K562 (cell line): Measurements from ENCODE around the gene ZBTB25. TPM values are rescaled to one million over a fixed set of nuclear protein-coding genes. Genes with fewer than 3 reads are reported as not detected.

ENCODE experiments used
- ATAC-seq: fragments of 200-7000 bp; cut with Tn5 transposase; 3 replicates; pipeline ENCODE4 v1.9.1; 2020; ENCODE audit warnings: moderate library complexity
- BruUV-seq: library from RNA; stranded (reverse); fragments of 400-500 nt; replicated peaks from 2 replicates; lab custom pipeline; 2021; lab: Mats Ljungman, UMichigan
- CTCF ChIA-PET: fragments of 300-600 bp; formaldehyde crosslinking; extraction: SDS; loops from one replicate; lab custom pipeline; 2021; ENCODE audit warnings: low intra/inter-chr PET ratio; lab: Yijun Ruan, JAX
- POLR2A ChIA-PET: fragments of 300-600, 350-650 bp; sonication (Branson Sonifier 250); formaldehyde crosslinking; extraction: SDS; loops from one replicate; lab custom pipeline; 2021; ENCODE audit warnings: antibody characterized with exemption, inconsistent platforms; lab: Yijun Ruan, JAX
- DNase-seq, 4 experiments: peaks; one replicate each; pipeline versions ENCODE4 v3.0.0 to v3.0.0-alpha.2; 2011 to 2018; ENCODE audit warnings: low spot score in 3 of 4, mixed read lengths in 3 of 4; ENCODE audit errors: extremely low read depth in 1 of 4
- FAIRE-seq: peaks from 2 replicates; lab custom pipeline; 2011; peaks lifted over from hg19 to GRCh38; lab: Jason Lieb, UNC
- H2AFZ ChIP-seq: 2 replicates; pipeline ENCODE4 v1.6.0; 2011; ENCODE audit warnings: low read depth, low read length, control low read depth, inconsistent platforms
- H3K27ac ChIP-seq: fragments of 200-600 bp; 3 replicates; pipeline ENCODE4 v1.8.0; 2011; ENCODE audit warnings: low read depth, mild to moderate bottlenecking, control low read depth, inconsistent platforms, low read length, moderate library complexity, mixed read lengths; ENCODE audit errors: extremely low read depth
- H3K27me3 ChIP-seq, 2 experiments: fragments of 300-600 bp in 1 of 2; 2 replicates in 1 of 2; 3 replicates in 1 of 2; pipeline versions ENCODE4 v1.6.0 to v1.8.0; 2011; ENCODE audit warnings: inconsistent platforms in 2 of 2, low read length in 2 of 2, mild to moderate bottlenecking in 1 of 2, mixed read lengths in 1 of 2, moderate library complexity in 1 of 2; ENCODE audit not compliant: control insufficient read depth in 2 of 2, insufficient read depth in 2 of 2
- H3K36me3 ChIP-seq: fragments of 300-600 bp; 3 replicates; pipeline ENCODE4 v1.8.0; 2011; ENCODE audit warnings: mild to moderate bottlenecking, low read length, inconsistent platforms; ENCODE audit not compliant: control insufficient read depth, insufficient read depth
- H3K4me1 ChIP-seq, 2 experiments: fragments of 200-600 bp in 1 of 2; replicated peaks in 1 of 2; 2 replicates in 1 of 2; 3 replicates in 1 of 2; pipeline versions ENCODE4 v1.5.1 to v1.8.0; 2011; ENCODE audit warnings: inconsistent platforms in 2 of 2, low read length in 2 of 2, mild to moderate bottlenecking in 1 of 2, mixed read lengths in 1 of 2, moderate library complexity in 1 of 2; ENCODE audit not compliant: control insufficient read depth in 2 of 2, insufficient read depth in 2 of 2
- H3K4me2 ChIP-seq: 2 replicates; pipeline ENCODE4 v1.6.1; 2011; ENCODE audit warnings: low read length, control low read depth, inconsistent platforms, mixed read lengths; ENCODE audit not compliant: insufficient read depth
- H3K4me3 ChIP-seq: fragments of 200-600 bp; sonication (generic), shearing (Covaris generic); 2 replicates; pipeline ENCODE4 v1.5.1; 2016; ENCODE audit warnings: control low read depth, inconsistent platforms
- H3K79me2 ChIP-seq: fragments of 200-600 bp; 3 replicates; pipeline ENCODE4 v1.8.0; 2011; ENCODE audit warnings: low read length, inconsistent platforms; ENCODE audit not compliant: control insufficient read depth, insufficient read depth
- H3K9ac ChIP-seq, 2 experiments: 2 replicates each; pipeline versions ENCODE4 v1.6.0 to v1.6.1; 2011; ENCODE audit warnings: low read depth in 2 of 2, low read length in 2 of 2, control low read depth in 1 of 2, inconsistent platforms in 1 of 2, mild to moderate bottlenecking in 1 of 2, mixed read lengths in 1 of 2; ENCODE audit not compliant: insufficient read depth in 1 of 2
- H3K9me1 ChIP-seq: one replicate; pipeline ENCODE4 v1.6.0; 2011; ENCODE audit warnings: inconsistent platforms, mild to moderate bottlenecking, low read length, moderate library complexity; ENCODE audit not compliant: control insufficient read depth, insufficient read depth
- H3K9me3 ChIP-seq: replicated peaks from 2 replicates; pipeline ENCODE4 v1.5.1; 2011; ENCODE audit warnings: low read depth, low read length, inconsistent platforms; ENCODE audit not compliant: control insufficient read depth, insufficient read depth
- H4K20me1 ChIP-seq: replicated peaks from 2 replicates; pipeline ENCODE4 v1.6.1; 2011; ENCODE audit warnings: low read length, inconsistent platforms, mixed read lengths; ENCODE audit not compliant: control insufficient read depth, insufficient read depth
- CEBPB ChIP-seq: fragments of 450-650 bp; IDR thresholded peaks from 2 replicates; pipeline ENCODE4 v1.6.1; 2016; ENCODE audit warnings: missing genetic modification characterization, missing compliant biosample characterization
- CEBPG ChIP-seq, 3 experiments: fragments of 200-800 bp in 1 of 3; sonication (Bioruptor generic) in 1 of 3; sonication (generic) in 1 of 3; formaldehyde crosslinking in 1 of 3; IDR thresholded peaks in 2 of 3; conservative IDR thresholded peaks in 1 of 3; 2 replicates each; pipeline versions ENCODE4 v1.6.1 to v1.8.0; 2016 to 2022; ENCODE audit warnings: missing compliant biosample characterization in 2 of 3, missing genetic modification characterization in 2 of 3, mild to moderate bottlenecking in 1 of 3, missing genetic modification reagents in 1 of 3
- CHD2 ChIP-seq: IDR thresholded peaks from 2 replicates; pipeline ENCODE4 v1.6.1; 2011; ENCODE audit warnings: low read depth, low read length
- EGR1 ChIP-seq: fragments of 450-650 bp; conservative IDR thresholded peaks from 2 replicates; pipeline ENCODE4 v1.6.1; 2017; ENCODE audit warnings: mild to moderate bottlenecking
- GATA2 ChIP-seq: sonication (generic); formaldehyde crosslinking; IDR thresholded peaks from 2 replicates; pipeline ENCODE4 v1.4.0; 2020; ENCODE audit warnings: mild to moderate bottlenecking, missing genetic modification reagents
- HOMEZ ChIP-seq: fragments of 250-450 bp; sonication (Bioruptor Pico); IDR thresholded peaks from 2 replicates; pipeline ENCODE4 v1.4.0; 2020; ENCODE audit warnings: mild to moderate bottlenecking, moderate library complexity
- KDM5B ChIP-seq: fragments of 200-600 bp; sonication (generic); IDR thresholded peaks from 2 replicates; pipeline ENCODE4 v1.6.1; 2012; ENCODE audit warnings: low read depth, mild to moderate bottlenecking, moderate library complexity, low read length, control low read depth, inconsistent platforms; ENCODE audit not compliant: insufficient replicate concordance
- SMARCA4 ChIP-seq: fragments of 450-650 bp; IDR thresholded peaks from 2 replicates; pipeline ENCODE4 v1.6.1; 2016
- SP2 ChIP-seq: IDR thresholded peaks from 2 replicates; pipeline ENCODE4 v1.6.1; 2011; ENCODE audit warnings: mild to moderate bottlenecking, low read depth, low read length, moderate library complexity; ENCODE audit not compliant: poor library complexity, severe bottlenecking; ENCODE audit errors: extremely low read depth
- ZBTB17 ChIP-seq: fragments of 450-650 bp; formaldehyde crosslinking; IDR thresholded peaks from 2 replicates; pipeline ENCODE4 v1.4.0; 2020; ENCODE audit warnings: mild to moderate bottlenecking
- ZNF431 ChIP-seq: sonication (generic); formaldehyde crosslinking; IDR thresholded peaks from 2 replicates; pipeline ENCODE4 v1.8.0; 2022; ENCODE audit warnings: mild to moderate bottlenecking, missing genetic modification reagents
- WGBS: fragments of 100-300 bp; shearing (Covaris generic); methylation state at CpG from one replicate; pipeline ENCODE4 v1.1.6; 2016; ENCODE audit warnings: low coverage, mixed read lengths; ENCODE audit not compliant: insufficient coverage; ENCODE audit errors: missing lambda C conversion rate; 5-methylcytosine and 5-hydroxymethylcytosine counted together
- in situ Hi-C: fragments of 300-500 bp; cut with MboI; formaldehyde crosslinking; loops from 4 replicates; pipeline ENCODE4 v1.15.0; 2018; ENCODE audit warnings: inconsistent platforms, mixed read lengths
- intact Hi-C: fragments of 100-400 bp; cut with micrococcal nuclease; formaldehyde crosslinking; loops from 2 replicates; pipeline ENCODE4 v1.14.2; 2022
- polyA plus RNA-seq, 8 experiments: library from polyadenylated mRNA; depleted of rRNA in 4 of 8; stranded (reverse) in 5 of 8; unstranded in 3 of 8; fragments of >200 nt; fragmentation: Nextera tagmentation in 2 of 8; fragmentation: Illumina TruSeq in 1 of 8; extraction: Ambion mirVana in 2 of 8; extraction: Trizol in 1 of 8; gene quantifications; 2 replicates each; pipeline versions ENCODE4 v1.2.1 to v1.2.3, GENCODE V29; 2011 to 2014; ENCODE audit warnings: inconsistent platforms in 1 of 8, missing spikeins in 1 of 8
- total RNA-seq, 7 experiments: library from RNA; depleted of rRNA in 6 of 7; stranded (reverse); fragments of >200 nt in 6 of 7; fragmentation: Illumina TruSeq in 2 of 7; extraction: Trizol in 2 of 7; gene quantifications; 2 replicates each; pipeline versions ENCODE4 v1.2.1 to v1.2.3, GENCODE V29; 2011 to 2021; ENCODE audit warnings: low replicate concordance in 1 of 7
- TF ChIP-seq, protein P1 (sequence below): fragments of 450-650 bp; IDR thresholded peaks from 2 replicates; pipeline ENCODE4 v1.6.1; 2016; ENCODE audit warnings: borderline replicate concordance

Gene ZBTB25
- total and polyA plus RNA-seq, 9 of the 15 experiments (the other 6 are each of a cell fraction or from before 2014, with no cell fraction given), result 0.61 to 3.9 (median 2.3) TPM

GRCh38 chr14:64465831-64466554, 37.6 kb downstream of the ZBTB25 start:
- intact Hi-C loops (loop anchor here (5.0 kb wide), 1 partner anchor 41 kb away; no protein-coding TSS in a partner anchor), in situ Hi-C loops (loop anchor here (10.0 kb wide), 1 partner anchor 121 kb away; no protein-coding TSS in a partner anchor)
- FAIRE-seq (peak; percentile 62), DNase-seq (peak in 2 of 4 experiments; percentile 10 to 24), ATAC-seq (peak; percentile 58)
- H3K4me1 ChIP-seq, result peaks cover 8 to 9% of the 10 kb centered on the region in 2 experiments; a peak in 4 of 5 replicates
- WGBS, result 17% methylated on average over 12 of the region's 15 CpGs
- no peak overlapping the region for H3K27ac ChIP-seq
- no TSS peak for BruUV-seq
- H3K27me3 ChIP-seq, result no peaks in the 10 kb centered on the region
- POLR2A ChIA-PET, result interaction anchor here (0.6 to 1.4 kb wide), 6 partner anchors 10 to 673 kb away, joined by 3 to 4 read pairs (median 3); no protein-coding TSS in a partner anchor
- H2AFZ ChIP-seq, result peak overlapping the region; percentile 62
- H3K9me3 ChIP-seq, result no peaks in the 10 kb centered on the region
- H3K9me1 ChIP-seq, result no peaks in the 10 kb centered on the region
- no peaks in the 10 kb centered on the region; the same call in 1 of the 2 replicates for H4K20me1 ChIP-seq
- H3K79me2 ChIP-seq, result no peaks in the 10 kb centered on the region
- peak overlapping the region; percentile 30 to 90; a peak in 3 of 4 replicates for H3K9ac ChIP-seq
- H3K4me3 ChIP-seq, result peak overlapping the region; percentile 57
- TF ChIP-seq CEBPG (CRISPR knock-in tag; IDR thresholded peaks at IDR 0.05) (no peak), CEBPG (tag; conservative IDR thresholded peaks at IDR 0.05 in 1 of 2, IDR thresholded peaks at IDR 0.05 in 1 of 2) (peak; percentile 13 to 63; a peak in 2 of 4 replicates), CEBPB (tag) (peak; percentile 79), GATA2 (CRISPR knock-in tag) (peak; percentile 44; the same call in 1 of the 2 replicates), SP2 (no peak), KDM5B (no peak), CHD2 (no peak), HOMEZ (CRISPR knock-in tag) (no peak), SMARCA4 (0 out of 2 replicates have a peak, but pooled peaks have one; percentile 24), EGR1 (peak; percentile 49; the same call in 1 of the 2 replicates), ZBTB17 (CRISPR knock-in tag) (no peak), ZNF431 (CRISPR knock-in tag) (no peak)
- TF ChIP-seq, protein P1, sequence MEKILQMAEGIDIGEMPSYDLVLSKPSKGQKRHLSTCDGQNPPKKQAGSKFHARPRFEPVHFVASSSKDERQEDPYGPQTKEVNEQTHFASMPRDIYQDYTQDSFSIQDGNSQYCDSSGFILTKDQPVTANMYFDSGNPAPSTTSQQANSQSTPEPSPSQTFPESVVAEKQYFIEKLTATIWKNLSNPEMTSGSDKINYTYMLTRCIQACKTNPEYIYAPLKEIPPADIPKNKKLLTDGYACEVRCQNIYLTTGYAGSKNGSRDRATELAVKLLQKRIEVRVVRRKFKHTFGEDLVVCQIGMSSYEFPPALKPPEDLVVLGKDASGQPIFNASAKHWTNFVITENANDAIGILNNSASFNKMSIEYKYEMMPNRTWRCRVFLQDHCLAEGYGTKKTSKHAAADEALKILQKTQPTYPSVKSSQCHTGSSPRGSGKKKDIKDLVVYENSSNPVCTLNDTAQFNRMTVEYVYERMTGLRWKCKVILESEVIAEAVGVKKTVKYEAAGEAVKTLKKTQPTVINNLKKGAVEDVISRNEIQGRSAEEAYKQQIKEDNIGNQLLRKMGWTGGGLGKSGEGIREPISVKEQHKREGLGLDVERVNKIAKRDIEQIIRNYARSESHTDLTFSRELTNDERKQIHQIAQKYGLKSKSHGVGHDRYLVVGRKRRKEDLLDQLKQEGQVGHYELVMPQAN, result no peak
- H3K4me2 ChIP-seq, result peak overlapping the region; percentile 69
- CTCF ChIA-PET, result no interaction called here
- H3K36me3 ChIP-seq, result peaks cover 2% of the 10 kb centered on the region; the same call in 1 of the 3 replicates
